GM04503 (cell line): Measurements from ENCODE around the gene CLTB.

Source experiments
- DNase-seq: peaks from one replicate; pipeline ENCODE4 v3.0.0-alpha.2; 2012; ENCODE audit warnings: low read depth

CLTB gene

DNA sequence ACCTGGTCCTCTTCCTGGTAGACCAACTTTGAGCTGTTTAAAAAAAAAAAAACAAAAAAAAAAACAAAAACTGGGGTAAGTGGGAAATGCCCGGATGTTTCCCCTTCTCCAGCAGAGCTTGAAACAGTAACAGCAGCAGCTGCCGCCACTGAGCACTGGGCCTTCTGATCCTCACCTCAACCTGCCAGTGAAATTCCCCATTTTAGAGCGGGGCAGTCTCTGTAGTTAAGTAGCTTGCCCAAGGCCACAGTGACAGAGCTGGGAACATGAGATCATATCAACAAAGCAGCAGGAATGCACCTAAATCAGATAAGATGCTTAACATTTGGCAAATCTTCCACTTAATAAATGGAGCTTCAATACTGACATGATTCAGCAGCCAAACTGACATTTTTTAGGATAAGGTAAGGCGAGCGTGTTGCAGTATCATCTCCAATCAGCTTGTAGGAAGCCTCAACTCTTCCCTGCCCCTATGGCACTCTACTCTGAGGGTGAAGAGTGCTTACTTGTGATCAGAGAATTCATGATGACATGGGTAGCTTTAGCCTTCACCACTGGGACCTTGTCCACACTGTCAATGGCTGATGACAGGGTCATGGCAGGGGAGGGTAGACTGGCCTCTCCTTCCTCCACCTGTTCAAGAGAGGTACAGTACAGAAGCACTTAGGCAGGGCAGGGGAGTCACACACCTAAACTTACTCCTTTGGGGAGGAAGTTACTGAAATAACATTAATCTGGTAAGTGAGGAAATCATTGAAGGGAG lies 64.0 kb downstream of the CLTB start:
- no peak for DNase-seq

DNA sequence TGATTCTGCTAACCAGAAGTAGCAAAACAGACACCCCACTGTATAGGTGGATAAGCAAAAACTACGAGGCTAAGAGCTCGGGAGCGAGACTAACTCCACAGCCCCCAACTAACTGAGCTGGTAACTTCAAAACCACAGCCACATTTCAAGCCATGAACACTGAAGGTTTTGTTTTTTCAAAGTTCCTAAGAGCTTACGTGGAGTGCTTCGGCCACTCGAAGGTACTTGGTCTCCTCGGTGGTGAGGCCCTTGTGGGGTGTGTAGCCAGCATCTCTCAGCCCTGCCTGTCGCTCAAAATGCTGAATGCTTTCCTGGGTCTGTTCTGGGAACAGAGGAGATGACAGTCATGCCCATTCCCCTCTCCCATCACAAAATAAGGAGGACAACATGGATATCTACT lies 65.9 kb downstream of the CLTB start:
- no peak for DNase-seq

- no peak for DNase-seq
These were observed 73.4 kb downstream of the CLTB start for GRCh38 chr5:176342766-176343458.
